22Rv1 (cell line): ENCODE results near the gene KXD1.

Experiments
- H3K27ac ChIP-seq: fragments of 450-650 bp; 2 replicates; pipeline ENCODE4 v1.5.1; 2017
- ZFX ChIP-seq: fragments of 450-650 bp; IDR thresholded peaks from 2 replicates; pipeline ENCODE4 v1.6.1; 2017; ENCODE audit warnings: antibody characterized with exemption, borderline replicate concordance
- TF ChIP-seq, protein P1 (sequence below): fragments of 450-650 bp; IDR thresholded peaks from 2 replicates; pipeline ENCODE4 v1.5.1; 2017; ENCODE audit warnings: mild to moderate bottlenecking

Gene KXD1

DNA sequence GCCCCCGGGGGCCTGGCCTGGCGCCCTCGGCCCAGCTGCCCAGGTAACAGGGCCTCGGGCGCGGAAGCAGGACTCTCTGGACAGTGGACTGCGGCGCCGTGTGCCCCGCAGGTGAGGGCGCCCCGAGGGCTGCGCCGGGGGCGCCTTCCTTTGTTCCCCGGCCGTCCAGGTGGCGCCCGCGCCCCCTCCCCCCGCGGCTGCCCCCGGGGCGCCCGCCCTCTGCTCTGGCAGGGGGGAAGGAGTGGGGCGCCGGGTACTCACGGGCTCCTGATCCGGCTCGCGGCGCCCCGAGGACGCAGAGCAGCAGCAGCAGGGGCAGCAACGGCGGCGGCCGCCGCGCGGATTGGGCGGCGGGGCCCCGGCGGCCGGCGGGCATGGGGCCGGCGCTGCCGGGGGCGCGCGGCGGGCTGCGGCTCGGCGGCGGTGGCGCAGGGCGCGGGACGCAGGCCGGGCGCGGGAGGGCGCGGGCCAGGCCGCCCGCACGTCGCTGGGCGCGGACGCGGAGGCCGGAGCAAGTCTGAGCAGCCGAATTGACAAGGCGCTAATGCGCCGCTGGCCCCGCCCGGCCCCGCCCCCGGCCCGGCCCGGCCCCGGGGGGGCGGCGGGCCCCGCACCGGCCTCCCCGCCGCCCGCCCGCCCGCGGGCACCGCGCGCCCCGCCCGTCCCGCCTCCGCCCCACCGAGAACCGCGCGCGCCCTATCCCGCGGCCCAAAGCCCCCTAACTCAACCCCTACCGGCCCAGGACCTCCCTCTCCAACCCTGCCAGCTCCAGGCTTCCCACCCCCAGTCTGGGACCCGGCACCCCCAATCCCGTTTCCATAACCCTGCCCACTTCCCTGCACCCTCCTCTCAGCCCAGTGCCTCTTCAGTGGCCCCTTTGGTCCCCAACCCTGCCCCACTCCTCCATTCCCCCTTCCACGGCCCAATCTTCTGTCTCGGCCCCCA, 48.9 kb downstream of the KXD1 start, which contains the start of gene CRLF1:
Gene CRLF1 (minus strand): TSS at position 519 of the 945 bp plus-strand sequence. CDS start 143 bp downstream, at position 376.
- TF ChIP-seq ZFX: no peak
- TF ChIP-seq, protein P1, sequence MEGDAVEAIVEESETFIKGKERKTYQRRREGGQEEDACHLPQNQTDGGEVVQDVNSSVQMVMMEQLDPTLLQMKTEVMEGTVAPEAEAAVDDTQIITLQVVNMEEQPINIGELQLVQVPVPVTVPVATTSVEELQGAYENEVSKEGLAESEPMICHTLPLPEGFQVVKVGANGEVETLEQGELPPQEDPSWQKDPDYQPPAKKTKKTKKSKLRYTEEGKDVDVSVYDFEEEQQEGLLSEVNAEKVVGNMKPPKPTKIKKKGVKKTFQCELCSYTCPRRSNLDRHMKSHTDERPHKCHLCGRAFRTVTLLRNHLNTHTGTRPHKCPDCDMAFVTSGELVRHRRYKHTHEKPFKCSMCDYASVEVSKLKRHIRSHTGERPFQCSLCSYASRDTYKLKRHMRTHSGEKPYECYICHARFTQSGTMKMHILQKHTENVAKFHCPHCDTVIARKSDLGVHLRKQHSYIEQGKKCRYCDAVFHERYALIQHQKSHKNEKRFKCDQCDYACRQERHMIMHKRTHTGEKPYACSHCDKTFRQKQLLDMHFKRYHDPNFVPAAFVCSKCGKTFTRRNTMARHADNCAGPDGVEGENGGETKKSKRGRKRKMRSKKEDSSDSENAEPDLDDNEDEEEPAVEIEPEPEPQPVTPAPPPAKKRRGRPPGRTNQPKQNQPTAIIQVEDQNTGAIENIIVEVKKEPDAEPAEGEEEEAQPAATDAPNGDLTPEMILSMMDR: no peak
- no peak within 1 kb of the TSS for H3K27ac ChIP-seq

DNA sequence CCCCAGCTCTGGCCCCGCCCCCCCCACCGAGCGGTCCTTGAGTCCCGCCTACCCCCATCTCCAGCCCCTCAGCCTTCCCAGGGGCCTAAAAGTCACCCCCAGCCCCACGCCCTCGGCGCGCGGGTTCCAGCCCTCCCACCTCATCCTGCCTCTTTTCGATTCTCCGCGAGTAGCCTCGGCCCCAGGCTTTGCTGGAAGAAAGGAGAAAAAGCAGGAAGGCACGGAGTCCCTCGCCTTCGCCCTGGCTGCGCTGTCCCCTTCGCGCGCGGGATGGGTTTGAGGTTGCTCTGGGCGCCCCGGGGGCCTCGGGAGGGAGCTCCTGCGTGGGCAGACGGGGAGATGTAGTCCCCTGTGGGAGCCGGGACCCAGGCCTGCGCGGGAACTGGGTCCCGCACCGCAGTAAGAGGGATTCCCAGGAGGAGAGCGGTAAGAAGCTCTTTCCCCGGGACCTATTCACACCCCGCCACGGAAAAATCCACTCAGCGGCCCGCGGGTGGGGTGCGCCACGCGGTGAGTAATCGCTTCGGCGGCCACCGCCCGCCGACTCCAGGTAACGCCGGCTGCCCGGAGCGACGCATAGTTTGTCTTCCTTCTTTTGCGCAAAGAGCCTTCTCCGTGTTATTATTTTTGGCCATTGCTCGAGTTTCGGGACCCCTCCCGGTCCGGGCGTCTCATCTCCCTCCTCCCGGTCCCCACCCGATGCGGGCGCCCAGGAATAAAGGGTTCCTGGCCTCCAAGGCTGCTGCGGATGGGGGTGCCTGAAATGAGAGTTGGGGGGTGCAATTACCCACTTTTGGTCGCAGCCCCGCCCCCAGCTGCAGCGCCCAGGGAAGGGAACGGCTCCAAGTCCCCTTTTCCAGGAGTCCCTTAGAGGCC, 49.8 kb downstream of the KXD1 start:
- no peak overlapping the region for H3K27ac ChIP-seq
- TF ChIP-seq ZFX: no peak
- TF ChIP-seq, protein P1: no peak

DNA sequence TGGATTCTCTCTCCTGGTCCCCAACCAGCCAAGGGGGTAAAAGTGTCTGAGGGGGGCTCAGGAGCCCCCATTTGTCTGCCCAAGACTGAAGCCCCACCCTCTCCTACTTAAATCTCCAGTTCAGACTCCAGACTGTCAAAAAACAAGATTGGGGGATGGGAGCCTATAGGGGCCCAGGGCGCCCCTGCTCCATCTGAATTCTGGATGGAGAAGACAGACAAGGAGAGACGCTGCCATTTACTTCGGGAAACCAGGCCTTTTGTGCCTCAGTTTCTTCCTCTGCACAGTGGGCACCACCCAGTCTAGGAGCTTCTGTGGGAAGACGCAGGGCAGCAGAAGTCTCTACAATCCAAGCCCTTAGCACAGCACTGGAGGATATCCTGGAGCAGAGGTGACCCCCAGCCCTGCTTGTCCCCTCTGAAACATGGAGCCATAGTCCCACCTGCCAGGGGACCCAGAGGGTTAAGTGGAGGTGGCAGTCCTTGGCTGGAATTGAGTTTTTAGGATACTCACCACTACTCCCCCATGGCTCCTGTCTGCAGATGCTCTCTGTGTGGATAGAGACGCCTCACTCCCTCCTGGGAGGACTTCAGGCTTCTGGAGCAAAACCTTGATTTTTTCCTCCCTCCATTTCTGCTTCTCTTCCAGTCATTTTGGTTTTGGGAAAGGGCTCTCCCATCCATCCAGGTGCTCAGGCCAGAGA, 50.6 kb downstream of the KXD1 start:
- no peak overlapping the region for H3K27ac ChIP-seq
- TF ChIP-seq, protein P1: no peak
- no peak for TF ChIP-seq ZFX

DNA sequence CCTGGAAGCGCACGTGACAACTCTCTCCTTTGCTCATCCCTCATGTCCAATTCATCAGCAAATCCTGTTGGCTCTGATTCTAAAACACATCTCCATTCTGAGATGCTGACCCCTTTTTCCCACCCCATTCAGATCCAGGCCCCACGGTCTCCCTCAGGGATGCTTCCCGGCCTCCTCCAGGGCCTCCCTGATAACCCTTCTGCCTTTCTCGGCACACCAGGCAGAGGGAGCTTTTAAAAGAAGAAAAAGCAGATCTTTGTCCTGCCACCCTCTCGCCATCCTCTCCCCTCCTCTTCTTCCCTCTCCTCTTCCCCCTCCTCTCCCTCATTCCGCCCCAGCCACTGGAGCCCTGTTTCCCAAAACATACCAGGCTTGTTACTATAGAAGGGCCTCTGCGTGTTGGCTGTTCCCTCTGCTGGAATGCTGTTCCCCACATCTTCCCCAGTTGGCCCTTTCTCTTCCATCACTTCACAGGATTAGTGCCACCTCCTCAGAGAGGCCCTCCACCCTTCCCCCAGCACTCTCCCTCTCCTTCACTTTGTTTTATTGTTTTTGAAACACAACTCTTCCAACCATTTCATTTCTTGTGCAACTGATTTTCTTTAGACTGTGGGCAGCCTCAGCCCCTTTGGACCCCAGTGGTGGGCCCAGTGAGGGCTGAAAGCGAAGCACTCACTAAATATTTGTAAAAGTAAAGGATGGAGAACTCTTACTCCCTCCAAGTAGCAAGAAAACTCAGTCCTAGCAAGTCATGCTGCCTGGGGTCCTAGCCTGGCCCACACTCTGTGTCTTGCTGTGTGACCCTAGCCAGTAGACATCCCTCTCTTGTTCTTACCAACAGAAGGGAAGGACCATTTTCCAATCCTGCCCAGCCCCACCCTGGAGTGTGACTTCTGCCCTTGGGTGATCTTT, 51.4 kb downstream of the KXD1 start:
- no peak for TF ChIP-seq ZFX
- TF ChIP-seq, protein P1: no peak
- no peak overlapping the region for H3K27ac ChIP-seq

DNA sequence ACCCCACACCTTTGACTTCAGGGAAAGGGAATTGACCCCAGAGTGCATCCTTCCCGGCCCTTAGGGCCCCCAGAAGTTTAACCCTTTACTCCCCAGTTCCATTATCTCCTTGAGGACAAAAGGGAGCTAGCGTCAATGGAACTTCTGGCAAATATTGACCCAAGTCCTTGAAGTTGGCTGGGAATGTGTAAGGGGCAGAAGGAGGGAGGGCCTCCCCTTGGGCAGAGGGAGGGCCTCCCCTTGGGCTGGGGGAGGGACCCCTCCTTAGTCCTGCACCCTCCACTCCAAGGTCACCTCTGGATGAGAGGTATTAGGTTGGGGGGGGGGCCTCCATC, 52.0 kb downstream of the KXD1 start:
- no peak for TF ChIP-seq ZFX
- TF ChIP-seq, protein P1: no peak
- no peak overlapping the region for H3K27ac ChIP-seq

DNA sequence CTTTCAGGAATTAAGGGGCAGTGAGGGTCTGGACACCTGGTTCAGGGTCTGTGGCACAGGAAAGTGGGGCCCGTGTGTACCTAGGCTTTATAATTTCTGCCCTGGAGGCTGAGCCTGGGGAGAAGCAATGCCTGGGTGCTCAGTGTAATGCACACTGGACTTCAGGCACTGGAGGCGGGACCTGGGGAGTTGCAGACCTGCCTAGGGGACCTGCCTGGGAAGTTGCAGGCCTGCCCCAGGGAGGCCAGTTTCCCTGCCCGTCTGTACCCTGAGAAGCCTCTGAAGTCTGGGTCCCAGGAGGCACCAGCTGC, 52.5 kb downstream of the KXD1 start:
- TF ChIP-seq ZFX: no peak
- TF ChIP-seq, protein P1: no peak
- H3K27ac ChIP-seq: no peak overlapping the region
